PC-3 (cell line): ENCODE data around the gene SLC4A2. TPM values are rescaled to one million over a fixed set of nuclear protein-coding genes. Genes with fewer than 3 reads are reported as not detected.
A peak's percentile ranks its signal among the peaks of the same experiment; 100 is the strongest.

Experiments used
- ATAC-seq: fragments of 200-7000 bp; cut with Tn5 transposase; 2 replicates; pipeline ENCODE4 v1.9.1; 2020; ENCODE audit warnings: mild to moderate bottlenecking, moderate library complexity
- BruUV-seq: library from RNA; stranded (reverse); fragments of 400-500 nt; replicated peaks from 2 replicates; lab custom pipeline; 2021; lab: Mats Ljungman, UMichigan
- CTCF ChIA-PET: fragments of 300-600 bp; sonication (Branson Sonifier 250); formaldehyde crosslinking; loops from one replicate; lab custom pipeline; 2022; ENCODE audit warnings: antibody characterized with exemption; lab: Charles Lee
- POLR2A ChIA-PET: fragments of 300-600 bp; sonication (Branson Sonifier 250); formaldehyde crosslinking; loops from one replicate; lab custom pipeline; 2022; ENCODE audit warnings: antibody characterized with exemption; ENCODE audit not compliant: unreplicated experiment; lab: Charles Lee
- DNase-seq: peaks from one replicate; pipeline ENCODE4 v3.0.0-alpha.2; 2015
- H2AFZ ChIP-seq: fragments of 300-600 bp; sonication (generic); 2 replicates; pipeline ENCODE4 v1.6.0; 2016; ENCODE audit warnings: antibody characterized with exemption, low read length
- H3F3A ChIP-seq: fragments of 300-600 bp; sonication (generic); one replicate; pipeline ENCODE4 v1.6.0; 2017; ENCODE audit warnings: antibody characterized with exemption, low read length, control low read depth, mild to moderate bottlenecking; ENCODE audit not compliant: unreplicated experiment
- H3K27ac ChIP-seq: fragments of 300-600 bp; sonication (generic); 2 replicates; pipeline ENCODE4 v1.5.1; 2016; ENCODE audit warnings: mild to moderate bottlenecking, low read length
- H3K27me3 ChIP-seq: fragments of 300-600 bp; sonication (generic); 2 replicates; pipeline ENCODE4 v1.6.1; 2016; ENCODE audit warnings: low read length, mixed read lengths
- H3K36me3 ChIP-seq: fragments of 300-600 bp; sonication (generic); 2 replicates; pipeline ENCODE4 v1.6.1; 2016; ENCODE audit warnings: low read depth, mixed run types, low read length, mixed read lengths
- H3K4me1 ChIP-seq: fragments of 300-600 bp; sonication (generic); 2 replicates; pipeline ENCODE4 v1.5.1; 2016; ENCODE audit warnings: low read length; ENCODE audit not compliant: insufficient read depth
- H3K4me2 ChIP-seq: fragments of 300-600 bp; sonication (generic); 2 replicates; pipeline ENCODE4 v1.6.0; 2016; ENCODE audit warnings: low read length
- H3K4me3 ChIP-seq: fragments of 300-600 bp; sonication (generic); 2 replicates; pipeline ENCODE4 v1.5.1; 2016; ENCODE audit warnings: mild to moderate bottlenecking, low read length, mixed read lengths
- H3K79me2 ChIP-seq: fragments of 300-600 bp; sonication (generic); 2 replicates; pipeline ENCODE4 v1.6.1; 2017; ENCODE audit warnings: low read length, mixed read lengths
- H3K9ac ChIP-seq: fragments of 300-600 bp; sonication (generic); 2 replicates; pipeline ENCODE4 v1.6.0; 2016; ENCODE audit warnings: mild to moderate bottlenecking, low read length
- H3K9me2 ChIP-seq: fragments of 300-600 bp; sonication (generic); replicated peaks from 2 replicates; pipeline ENCODE4 v1.6.1; 2016; ENCODE audit warnings: mixed run types, low read length, mixed read lengths
- H3K9me3 ChIP-seq: fragments of 300-600 bp; sonication (generic); 2 replicates; pipeline ENCODE4 v1.6.1; 2016; ENCODE audit warnings: low read length, mixed read lengths
- H4K20me1 ChIP-seq: fragments of 300-600 bp; sonication (generic); 2 replicates; pipeline ENCODE4 v1.6.1; 2016; ENCODE audit warnings: low read length, mixed read lengths
- CTCF ChIP-seq: fragments of 300-600 bp; sonication (generic); conservative IDR thresholded peaks from 2 replicates; pipeline ENCODE4 v1.5.1; 2017; ENCODE audit warnings: antibody characterized with exemption, low read depth, mild to moderate bottlenecking, low read length
- EZH2 ChIP-seq: fragments of 300-600 bp; sonication (generic); IDR thresholded peaks from one replicate; pipeline ENCODE4 v1.6.1; 2017; ENCODE audit warnings: antibody characterized with exemption, mild to moderate bottlenecking, low read length; ENCODE audit not compliant: unreplicated experiment
- EZH2phosphoT487 ChIP-seq: fragments of 300-600 bp; sonication (generic); IDR thresholded peaks from 2 replicates; pipeline ENCODE4 v1.6.1; 2018; ENCODE audit warnings: mild to moderate bottlenecking, antibody characterized with exemption, low read length, borderline replicate concordance
- intact Hi-C: fragments of 100-400 bp; cut with micrococcal nuclease; formaldehyde crosslinking; loops from 2 replicates; pipeline ENCODE4 v1.9.0; 2023
- total RNA-seq: library from RNA; depleted of rRNA; stranded (reverse); fragments of >200 nt; gene quantifications from 2 replicates; pipeline ENCODE4 v1.2.3, GENCODE V29; 2014

Gene SLC4A2
- total RNA-seq, 1 experiment from 2014 or later = 284 TPM

- intact Hi-C loops = no loop called here
- no peak overlapping the region for H3K4me3 ChIP-seq
- no peak overlapping the region for H2AFZ ChIP-seq
- DNase-seq (no peak), ATAC-seq (no peak)
- H3K4me1 ChIP-seq = peaks cover 26% of the 10 kb centered on the region
- TF ChIP-seq EZH2phosphoT487 (no peak), CTCF (no peak), EZH2 (no peak)
- no peak overlapping the region for H3K9ac ChIP-seq
- H3K79me2 ChIP-seq = peaks cover 24% of the 10 kb centered on the region
- no peaks in the 10 kb centered on the region; the same call in 1 of the 2 replicates for H3K36me3 ChIP-seq
- no peaks in the 10 kb centered on the region for H3K9me2 ChIP-seq
- H3K27me3 ChIP-seq = no peaks in the 10 kb centered on the region
- ChIA-PET POLR2A (no interaction called here), CTCF (no interaction called here)
- H3F3A ChIP-seq = no peaks in the 10 kb centered on the region
- H3K4me2 ChIP-seq = no peak overlapping the region
- BruUV-seq = no TSS peak
- no peaks in the 10 kb centered on the region for H4K20me1 ChIP-seq
- H3K27ac ChIP-seq = no peak overlapping the region
- H3K9me3 ChIP-seq = no peaks in the 10 kb centered on the region
Observed at GRCh38 chr7:151031011-151031410, 28.4 kb upstream of the SLC4A2 start.

DNA sequence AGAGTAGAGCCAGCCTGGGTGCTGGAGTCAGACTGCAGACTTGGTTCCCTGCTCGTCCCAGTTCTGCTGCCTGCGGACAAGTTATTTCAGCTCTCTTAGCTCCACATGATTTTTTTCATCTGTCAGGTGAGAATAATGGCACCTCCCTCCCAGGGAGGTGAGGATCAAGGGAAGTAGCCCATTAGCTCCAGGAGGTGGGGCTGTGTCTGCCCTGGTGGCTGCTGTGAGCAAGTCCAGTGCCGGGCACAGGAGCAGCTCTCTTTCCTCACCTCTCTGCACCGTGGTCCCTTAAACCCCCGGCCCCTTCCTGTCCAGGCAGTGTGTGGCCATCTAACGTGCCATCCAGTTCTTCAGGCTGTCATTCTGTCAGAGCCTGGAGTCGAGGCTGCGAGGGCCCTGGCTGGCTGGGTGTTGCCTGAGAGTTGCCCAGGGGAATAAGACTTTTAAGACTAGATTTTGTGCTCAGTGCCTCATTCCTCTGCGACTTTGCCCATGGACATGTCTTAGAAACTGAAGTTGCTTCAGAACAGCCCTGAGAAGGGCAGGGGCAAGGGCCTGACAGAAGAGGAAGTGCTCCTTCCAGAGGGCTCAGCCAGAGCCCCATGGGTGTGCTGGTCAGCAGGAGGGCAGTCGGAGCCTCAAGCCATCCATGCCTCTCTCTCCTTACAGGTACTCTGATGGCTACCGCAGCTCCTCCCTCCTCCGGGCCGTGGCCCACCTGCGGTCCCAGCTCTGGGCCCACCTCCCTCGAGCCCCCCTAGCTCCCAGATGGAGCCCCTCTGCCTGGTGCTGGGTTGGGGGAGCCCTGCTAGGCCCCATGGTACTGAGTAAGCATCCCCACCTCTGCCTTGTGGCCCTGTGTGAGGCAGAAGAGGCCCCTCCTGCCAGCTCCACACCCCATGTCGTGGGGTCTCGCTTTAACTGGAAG is 26.2 kb upstream of the SLC4A2 start:
- Histone ChIP-seq H3K9me3 (no peaks in the 10 kb centered on the region), H4K20me1 (no peaks in the 10 kb centered on the region), H3F3A (no peaks in the 10 kb centered on the region), H3K4me3 (no peak overlapping the region), H3K79me2 (peaks cover 24% of the 10 kb centered on the region), H3K27me3 (no peaks in the 10 kb centered on the region), H3K4me1 (peaks cover 9% of the 10 kb centered on the region), H3K36me3 (no peaks in the 10 kb centered on the region; the same call in 1 of the 2 replicates), H3K9ac (no peak overlapping the region), H3K9me2 (no peaks in the 10 kb centered on the region), H3K4me2 (no peak overlapping the region), H2AFZ (no peak overlapping the region), H3K27ac (no peak overlapping the region)
- ChIA-PET POLR2A (no interaction called here), CTCF (interaction anchor here (0.7 kb wide), 1 partner anchor 70 kb away, joined by 9 read pairs; no protein-coding TSS in a partner anchor)
- no peak for ATAC-seq
- intact Hi-C loops = no loop called here
- no peak for TF ChIP-seq EZH2
- peak; percentile 29; the same call in 1 of the 2 replicates for TF ChIP-seq CTCF
- no peak for DNase-seq
- no TSS peak for BruUV-seq

DNA sequence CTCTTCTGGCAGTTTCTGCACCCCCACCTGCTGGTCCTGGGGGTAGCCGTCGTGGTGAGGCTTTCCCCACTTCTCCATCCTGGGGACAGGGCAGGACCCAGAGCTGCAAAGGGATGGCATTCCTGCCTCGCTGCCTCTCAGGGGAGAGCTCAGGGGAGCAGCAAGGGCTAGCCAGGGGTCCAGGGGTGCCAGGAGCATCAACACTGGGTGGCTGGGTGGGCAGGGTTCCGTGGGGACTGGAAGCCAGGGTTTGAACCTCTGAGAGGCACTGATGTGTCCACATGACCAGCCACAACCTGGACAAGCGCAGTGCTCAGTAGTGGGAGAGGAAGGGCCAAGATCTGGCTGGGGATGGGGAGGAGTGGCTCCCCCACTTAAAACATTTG is 25.5 kb upstream of the SLC4A2 start:
- TF ChIP-seq EZH2 = no peak
- no peak for TF ChIP-seq EZH2phosphoT487
- TF ChIP-seq CTCF = no peak
- BruUV-seq = no TSS peak
- ATAC-seq (no peak), DNase-seq (no peak)
- H3K9me3 ChIP-seq = no peaks in the 10 kb centered on the region
- H2AFZ ChIP-seq = no peak overlapping the region
- H3K27ac ChIP-seq = no peak overlapping the region
- no peaks in the 10 kb centered on the region for H4K20me1 ChIP-seq
- intact Hi-C loops = no loop called here
- H3K9me2 ChIP-seq = no peaks in the 10 kb centered on the region
- H3K79me2 ChIP-seq = peaks cover 22% of the 10 kb centered on the region
- ChIA-PET CTCF (no interaction called here), POLR2A (no interaction called here)
- H3K4me2 ChIP-seq = no peak overlapping the region
- no peaks in the 10 kb centered on the region for H3K27me3 ChIP-seq
- no peaks in the 10 kb centered on the region for H3F3A ChIP-seq
- no peaks in the 10 kb centered on the region; the same call in 1 of the 2 replicates for H3K36me3 ChIP-seq
- H3K4me1 ChIP-seq = peaks cover 15% of the 10 kb centered on the region
- H3K4me3 ChIP-seq = no peak overlapping the region
- no peak overlapping the region for H3K9ac ChIP-seq
